ENCODE measurements around the gene WDR13.

DNA sequence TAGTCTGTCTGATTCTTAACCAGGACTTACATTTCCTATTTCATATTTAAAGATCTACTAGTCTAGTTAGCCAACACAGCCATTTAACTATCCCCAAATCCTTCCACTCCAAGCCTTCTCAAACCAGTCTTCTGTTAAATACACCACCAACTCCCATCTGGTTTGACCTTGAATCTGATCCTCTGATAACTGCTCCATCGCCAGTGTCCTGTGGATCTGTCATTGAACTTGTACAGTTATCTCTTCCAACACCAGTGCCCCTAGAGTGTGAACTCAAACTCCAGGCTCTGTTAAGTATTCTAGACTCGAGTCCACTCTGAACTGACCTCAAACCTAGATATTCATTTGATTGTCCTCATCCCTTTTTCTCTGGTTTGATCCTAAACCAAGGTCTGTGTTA is 14.4 kb downstream of the WDR13 start:
- TF ChIP-seq POLR2A (IDR thresholded peaks at IDR 0.05) = no peak
- TF ChIP-seq, protein P1, sequence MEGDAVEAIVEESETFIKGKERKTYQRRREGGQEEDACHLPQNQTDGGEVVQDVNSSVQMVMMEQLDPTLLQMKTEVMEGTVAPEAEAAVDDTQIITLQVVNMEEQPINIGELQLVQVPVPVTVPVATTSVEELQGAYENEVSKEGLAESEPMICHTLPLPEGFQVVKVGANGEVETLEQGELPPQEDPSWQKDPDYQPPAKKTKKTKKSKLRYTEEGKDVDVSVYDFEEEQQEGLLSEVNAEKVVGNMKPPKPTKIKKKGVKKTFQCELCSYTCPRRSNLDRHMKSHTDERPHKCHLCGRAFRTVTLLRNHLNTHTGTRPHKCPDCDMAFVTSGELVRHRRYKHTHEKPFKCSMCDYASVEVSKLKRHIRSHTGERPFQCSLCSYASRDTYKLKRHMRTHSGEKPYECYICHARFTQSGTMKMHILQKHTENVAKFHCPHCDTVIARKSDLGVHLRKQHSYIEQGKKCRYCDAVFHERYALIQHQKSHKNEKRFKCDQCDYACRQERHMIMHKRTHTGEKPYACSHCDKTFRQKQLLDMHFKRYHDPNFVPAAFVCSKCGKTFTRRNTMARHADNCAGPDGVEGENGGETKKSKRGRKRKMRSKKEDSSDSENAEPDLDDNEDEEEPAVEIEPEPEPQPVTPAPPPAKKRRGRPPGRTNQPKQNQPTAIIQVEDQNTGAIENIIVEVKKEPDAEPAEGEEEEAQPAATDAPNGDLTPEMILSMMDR (IDR thresholded peaks at IDR 0.05) = no peak
